SK-N-SH (cell line): ENCODE measurements around the gene CACNA2D3. TPM values are rescaled to one million over a fixed set of nuclear protein-coding genes. Genes with fewer than 3 reads are reported as not detected.

Source experiments
- CTCF ChIA-PET: fragments of 300-600, 350-600 bp; formaldehyde crosslinking; extraction: SDS; loops from one replicate; lab custom pipeline; 2021; lab: Yijun Ruan, JAX
- POLR2A ChIA-PET: fragments of 350-600 bp; sonication (Branson Sonifier 250); formaldehyde crosslinking; extraction: SDS; loops from one replicate; lab custom pipeline; 2020; ENCODE audit warnings: antibody characterized with exemption, inconsistent platforms; lab: Yijun Ruan, JAX
- DNase-seq: peaks from one replicate; pipeline ENCODE4 v3.0.0; 2012
- H2AFZ ChIP-seq: fragments of 200-600 bp; sonication (generic); 2 replicates; pipeline ENCODE4 v1.8.1; 2016; ENCODE audit warnings: antibody characterized with exemption, mild to moderate bottlenecking, low read depth
- H3F3A ChIP-seq: fragments of 200-600 bp; sonication (generic); replicated peaks from 2 replicates; pipeline ENCODE3; 2016; ENCODE audit warnings: antibody characterized with exemption, mild to moderate bottlenecking; ENCODE audit not compliant: insufficient read depth
- H3K27ac ChIP-seq, 2 experiments: fragments of 200-500 bp in 1 of 2; fragments of 200-600 bp in 1 of 2; sonication (Bioruptor generic) in 1 of 2; sonication (generic), shearing (Covaris generic) in 1 of 2; 2 replicates each; pipeline versions ENCODE4 v1.5.1 to v1.6.1; 2014 to 2016; ENCODE audit warnings: low read depth in 2 of 2, inconsistent platforms in 1 of 2, low read length in 1 of 2, mild to moderate bottlenecking in 1 of 2, mixed read lengths in 1 of 2
- H3K27me3 ChIP-seq: fragments of 200-600 bp; sonication (generic), shearing (Covaris generic); 2 replicates; pipeline ENCODE4 v1.6.1; 2016; ENCODE audit warnings: mixed run types; ENCODE audit not compliant: insufficient read depth
- H3K36me3 ChIP-seq, 2 experiments: fragments of 200-500 bp in 1 of 2; fragments of 200-600 bp in 1 of 2; sonication (Bioruptor generic) in 1 of 2; sonication (generic) in 1 of 2; replicated peaks in 1 of 2; 2 replicates each; pipeline versions ENCODE3 to v1.5.1; 2014 to 2016; ENCODE audit warnings: low read length in 1 of 2, mild to moderate bottlenecking in 1 of 2; ENCODE audit not compliant: insufficient read depth in 2 of 2, control insufficient read depth in 1 of 2
- H3K4me1 ChIP-seq, 2 experiments: fragments of 200-500 bp in 1 of 2; fragments of 200-600 bp in 1 of 2; sonication (Bioruptor generic) in 1 of 2; sonication (generic), shearing (Covaris generic) in 1 of 2; 2 replicates each; pipeline versions ENCODE4 v1.5.1 to v1.6.1; 2014 to 2016; ENCODE audit warnings: low read depth in 1 of 2, low read length in 1 of 2, mixed run types in 1 of 2; ENCODE audit not compliant: insufficient read depth in 2 of 2, control insufficient read depth in 1 of 2
- H3K4me2 ChIP-seq: fragments of 200-600 bp; sonication (generic), shearing (Covaris generic); 2 replicates; pipeline ENCODE4 v1.6.1; 2017; ENCODE audit warnings: mixed run types
- H3K4me3 ChIP-seq, 2 experiments: fragments of 200-500 bp in 1 of 2; fragments of 200-600 bp in 1 of 2; sonication (Bioruptor generic) in 1 of 2; sonication (generic), shearing (Covaris generic) in 1 of 2; 2 replicates each; pipeline versions ENCODE4 v1.5.1 to v1.8.1; 2014 to 2016; ENCODE audit warnings: low read depth in 2 of 2, inconsistent platforms in 1 of 2, low read length in 1 of 2, mild to moderate bottlenecking in 1 of 2, mixed read lengths in 1 of 2, moderate library complexity in 1 of 2
- H3K79me2 ChIP-seq: fragments of 200-600 bp; sonication (generic); 2 replicates; pipeline ENCODE4 v1.8.1; 2017; ENCODE audit warnings: mild to moderate bottlenecking; ENCODE audit not compliant: insufficient read depth
- H3K9ac ChIP-seq: fragments of 200-600 bp; sonication (generic); 2 replicates; pipeline ENCODE4 v1.6.1; 2017; ENCODE audit warnings: mixed run types
- H3K9me2 ChIP-seq: fragments of 200-600 bp; sonication (generic); 2 replicates; pipeline ENCODE4 v1.6.1; 2017; ENCODE audit warnings: mixed run types
- H3K9me3 ChIP-seq: fragments of 200-600 bp; sonication (generic); 2 replicates; pipeline ENCODE4 v1.6.1; 2017; ENCODE audit warnings: mixed run types, mild to moderate bottlenecking, moderate library complexity
- H4K20me1 ChIP-seq: fragments of 200-600 bp; sonication (generic); 2 replicates; pipeline ENCODE4 v1.6.1; 2017; ENCODE audit warnings: mild to moderate bottlenecking, mixed run types; ENCODE audit not compliant: insufficient read depth
- CHD2 ChIP-seq: fragments of 150-350 bp; IDR thresholded peaks from 2 replicates; pipeline ENCODE4 v1.6.1; 2018; ENCODE audit warnings: low read length; ENCODE audit not compliant: partially characterized antibody
- FOSL2 ChIP-seq: IDR thresholded peaks from 2 replicates; pipeline ENCODE4 v1.4.0; 2012; ENCODE audit warnings: low read depth, mild to moderate bottlenecking, moderate library complexity, borderline replicate concordance
- JUND ChIP-seq: IDR thresholded peaks from 2 replicates; pipeline ENCODE4 v1.4.0; 2012
- NFIC ChIP-seq: IDR thresholded peaks from 2 replicates; pipeline ENCODE4 v1.4.0; 2012; ENCODE audit warnings: borderline replicate concordance
- NRF1 ChIP-seq: IDR thresholded peaks from 2 replicates; pipeline ENCODE4 v1.6.1; 2012; ENCODE audit warnings: low read depth, mild to moderate bottlenecking, low read length
- RCOR1 ChIP-seq: fragments of 150-350 bp; IDR thresholded peaks from 2 replicates; pipeline ENCODE4 v1.6.1; 2017; ENCODE audit warnings: antibody characterized with exemption, low read length
- REST ChIP-seq: IDR thresholded peaks from 2 replicates; pipeline ENCODE4 v1.6.1; 2012; ENCODE audit warnings: mild to moderate bottlenecking, low read depth, low read length, moderate library complexity
- RXRA ChIP-seq: IDR thresholded peaks from 2 replicates; pipeline ENCODE4 v1.4.0; 2012; ENCODE audit warnings: low read depth, mild to moderate bottlenecking, borderline replicate concordance
- SMC3 ChIP-seq: IDR thresholded peaks from 2 replicates; pipeline ENCODE4 v1.6.1; 2012; ENCODE audit warnings: low read depth, low read length, improper control_type of control experiment
- TEAD4 ChIP-seq: IDR thresholded peaks from 2 replicates; pipeline ENCODE4 v1.4.0; 2012; ENCODE audit warnings: mild to moderate bottlenecking, borderline replicate concordance; ENCODE audit not compliant: insufficient read depth
- WGBS: methylation state at CpG from one replicate; pipeline ENCODE4 v1.1.6; 2017; ENCODE audit warnings: low lambda C conversion rate; 5-methylcytosine and 5-hydroxymethylcytosine counted together
- polyA plus RNA-seq, 3 experiments: library from polyadenylated mRNA; depleted of rRNA; stranded (reverse); fragments of >200 nt; gene quantifications; 2 replicates each; pipeline ENCODE4 v1.2.3, GENCODE V29; 2012

Gene CACNA2D3
- polyA plus RNA-seq, 1 of the 3 experiments (the other 2 are of a cell fraction) = 0.15 TPM

- no peak for DNase-seq
- Histone ChIP-seq H3K4me1 (no peaks in the 10 kb centered on the region), H2AFZ (no peak overlapping the region), H3K4me3 (no peak overlapping the region), H3K27me3 (no peaks in the 10 kb centered on the region), H3F3A (no peaks in the 10 kb centered on the region), H3K4me2 (no peak overlapping the region), H3K36me3 (no peaks in the 10 kb centered on the region), H3K9me2 (no peaks in the 10 kb centered on the region), H3K9ac (no peak overlapping the region), H3K79me2 (no peaks in the 10 kb centered on the region), H3K27ac (no peak overlapping the region), H4K20me1 (no peaks in the 10 kb centered on the region), H3K9me3 (no peaks in the 10 kb centered on the region)
- 85% methylated on average over 5 of the region's 7 CpGs for WGBS
- CTCF ChIA-PET = no interaction called here
- no peak for TF ChIP-seq TEAD4
- no peak for TF ChIP-seq JUND
- TF ChIP-seq RCOR1 = no peak
- no peak for TF ChIP-seq REST
- TF ChIP-seq SMC3 = no peak
- no peak for TF ChIP-seq RXRA
- no peak for TF ChIP-seq NRF1
- TF ChIP-seq FOSL2 = no peak
- POLR2A ChIA-PET = no interaction called here
These were observed 819.5 kb downstream of the CACNA2D3 start for GRCh38 chr3:54941690-54942362.

DNA sequence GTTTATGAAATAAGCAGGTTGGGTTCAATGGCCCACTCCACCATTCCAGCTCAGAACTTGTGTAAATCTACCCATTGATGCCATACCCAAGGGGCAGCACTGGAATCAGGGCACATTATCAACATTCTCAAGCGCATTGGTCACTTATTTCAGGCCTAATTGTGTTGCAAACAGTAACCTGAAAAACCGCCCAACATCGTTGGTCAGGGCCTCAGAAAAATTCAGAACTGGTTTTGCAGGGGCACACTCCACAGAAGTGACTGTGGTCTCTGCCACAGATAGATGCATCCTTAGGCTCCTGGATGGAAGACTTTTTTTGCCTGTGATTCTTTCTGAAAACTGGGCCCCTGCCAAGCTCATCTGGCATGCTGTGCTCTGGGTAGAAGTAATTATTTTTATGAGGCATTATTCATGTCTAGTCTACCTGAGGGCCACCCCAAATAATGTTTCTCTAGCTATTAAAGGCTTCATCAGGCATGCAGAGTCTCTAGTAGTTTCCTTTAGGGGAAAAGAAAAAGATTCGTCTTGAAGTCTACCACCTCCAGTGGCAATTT lies 827.2 kb downstream of the CACNA2D3 start:
- POLR2A ChIA-PET = no interaction called here

More for the DNA sequence above, 827.2 kb downstream of the CACNA2D3 start:
- no peaks in the 10 kb centered on the region for H4K20me1 ChIP-seq
- H3K9me2 ChIP-seq = no peaks in the 10 kb centered on the region
- H3K4me3 ChIP-seq = no peak overlapping the region
- no peak overlapping the region for H3K27ac ChIP-seq
- H3K4me1 ChIP-seq = peaks cover 9 to 28% of the 10 kb centered on the region in 2 experiments; a peak in 3 of 4 replicates
- no peaks in the 10 kb centered on the region for H3K9me3 ChIP-seq
- no peaks in the 10 kb centered on the region for H3K36me3 ChIP-seq
- CTCF ChIA-PET = interaction anchor here (0.9 to 1.2 kb wide), 2 partner anchors 50 to 94 kb away, joined by 3 read pairs; no protein-coding TSS in a partner anchor
- H3F3A ChIP-seq = no peaks in the 10 kb centered on the region
- no peak overlapping the region for H2AFZ ChIP-seq
- 0 out of 2 replicates have a peak, but pooled peaks have one; percentile 12 for TF ChIP-seq NFIC
- no peak for TF ChIP-seq CHD2
- TF ChIP-seq, all 33 proteins: peak for 1
- Histone ChIP-seq H3K27me3 (no peaks in the 10 kb centered on the region), H3K79me2 (no peaks in the 10 kb centered on the region), H3K4me2 (no peak overlapping the region), H3K9ac (no peak overlapping the region)
- DNase-seq = no peak
- 82% methylated on average over 4 of the region's 4 CpGs for WGBS
